WTC11 (cell line): ENCODE measurements around the gene SGPP2. TPM values are rescaled to one million over a fixed set of nuclear protein-coding genes. Genes with fewer than 3 reads are reported as not detected.

ENCODE experiments used
- ATAC-seq: fragments of 200-7000 bp; cut with Tn5 transposase; 2 replicates; pipeline ENCODE4 v1.10.0; 2021; ENCODE audit warnings: mild to moderate bottlenecking, moderate library complexity
- CTCF ChIA-PET: fragments of 300-600 bp; sonication (Branson Sonifier 250); formaldehyde crosslinking; loops from one replicate; lab custom pipeline; 2021; ENCODE audit warnings: antibody characterized with exemption; lab: Charles Lee
- POLR2A ChIA-PET: fragments of 350-600 bp; sonication (Branson Sonifier 250); formaldehyde crosslinking; loops from one replicate; lab custom pipeline; 2021; ENCODE audit warnings: antibody characterized with exemption; lab: Charles Lee
- DNase-seq: peaks from one replicate; pipeline ENCODE4 v3.0.0; 2021; ENCODE audit warnings: low spot score
- H3K27ac Mint-ChIP-seq: 2 replicates; pipeline ENCODE4 v1.8.0; 2021; ENCODE audit warnings: mixed read lengths
- H3K27me3 Mint-ChIP-seq: 2 replicates; pipeline ENCODE4 v1.8.0; 2021; ENCODE audit warnings: low read depth, mild to moderate bottlenecking, moderate library complexity, mixed read lengths
- H3K36me3 Mint-ChIP-seq: 2 replicates; pipeline ENCODE4 v1.8.0; 2021; ENCODE audit warnings: mixed read lengths
- H3K4me1 Mint-ChIP-seq: 2 replicates; pipeline ENCODE4 v1.8.0; 2022; ENCODE audit warnings: mixed read lengths
- H3K4me3 Mint-ChIP-seq: 2 replicates; pipeline ENCODE4 v1.8.0; 2021; ENCODE audit warnings: mild to moderate bottlenecking, moderate library complexity, mixed read lengths
- H3K9me3 Mint-ChIP-seq: 2 replicates; pipeline ENCODE4 v1.8.0; 2021; ENCODE audit warnings: mixed read lengths
- CREB1 ChIP-seq: sonication (generic); formaldehyde crosslinking; IDR thresholded peaks from 2 replicates; pipeline ENCODE4 v1.8.0; 2023; ENCODE audit warnings: mild to moderate bottlenecking, missing genetic modification reagents
- ELF4 ChIP-seq: sonication (generic); formaldehyde crosslinking; IDR thresholded peaks from 2 replicates; pipeline ENCODE4 v1.8.1; 2022; ENCODE audit warnings: low read depth, mild to moderate bottlenecking, moderate library complexity, missing genetic modification reagents
- ESRRA ChIP-seq: sonication (generic); formaldehyde crosslinking; IDR thresholded peaks from 2 replicates; pipeline ENCODE4 v1.8.1; 2022; ENCODE audit warnings: mild to moderate bottlenecking, missing genetic modification reagents, borderline replicate concordance
- ETV6 ChIP-seq: sonication (generic); formaldehyde crosslinking; IDR thresholded peaks from 2 replicates; pipeline ENCODE4 v1.8.1; 2022; ENCODE audit warnings: mild to moderate bottlenecking, missing genetic modification reagents
- HMGA2 ChIP-seq: fragments of 250-450 bp; sonication (Bioruptor Pico); IDR thresholded peaks from 2 replicates; pipeline ENCODE4 v1.4.0; 2021; ENCODE audit warnings: mild to moderate bottlenecking, moderate library complexity
- JUN ChIP-seq: sonication (generic); formaldehyde crosslinking; IDR thresholded peaks from 2 replicates; pipeline ENCODE4 v1.8.0; 2023; ENCODE audit warnings: mild to moderate bottlenecking, missing genetic modification reagents
- NFATC4 ChIP-seq: fragments of 250-450 bp; sonication (Bioruptor Pico); IDR thresholded peaks from 2 replicates; pipeline ENCODE4 v1.9.0; 2021; ENCODE audit warnings: mild to moderate bottlenecking
- NFYB ChIP-seq: sonication (generic); formaldehyde crosslinking; conservative IDR thresholded peaks from 2 replicates; pipeline ENCODE4 v1.8.0; 2022; ENCODE audit warnings: low read depth, missing genetic modification reagents
- NR1H2 ChIP-seq: sonication (generic); formaldehyde crosslinking; IDR thresholded peaks from 2 replicates; pipeline ENCODE4 v1.9.0; 2021; ENCODE audit warnings: mild to moderate bottlenecking, moderate library complexity, missing genetic modification reagents
- SMAD3 ChIP-seq: sonication (generic); formaldehyde crosslinking; IDR thresholded peaks from 2 replicates; pipeline ENCODE4 v1.8.0; 2022; ENCODE audit warnings: missing genetic modification reagents, mild to moderate bottlenecking, borderline replicate concordance
- SMAD4 ChIP-seq: sonication (generic); formaldehyde crosslinking; IDR thresholded peaks from 2 replicates; pipeline ENCODE4 v1.8.0; 2022; ENCODE audit warnings: mild to moderate bottlenecking, missing genetic modification reagents
- SP1 ChIP-seq: sonication (generic); formaldehyde crosslinking; conservative IDR thresholded peaks from 2 replicates; pipeline ENCODE4 v1.8.1; 2022; ENCODE audit warnings: missing genetic modification reagents
- ZNF232 ChIP-seq: sonication (generic); formaldehyde crosslinking; IDR thresholded peaks from 2 replicates; pipeline ENCODE4 v1.8.0; 2022; ENCODE audit warnings: mild to moderate bottlenecking, missing genetic modification reagents
- ZNF423 ChIP-seq: fragments of 250-450 bp; sonication (Bioruptor Pico); IDR thresholded peaks from 2 replicates; pipeline ENCODE4 v2.1.2; 2022; ENCODE audit warnings: mild to moderate bottlenecking, moderate library complexity
- total RNA-seq: library from RNA; stranded (reverse); gene quantifications from 3 replicates; pipeline ENCODE4 v1.2.3, GENCODE V29; 2021
- TF ChIP-seq, protein P1 (sequence below): fragments of 250-450 bp; sonication (Bioruptor Pico); IDR thresholded peaks from 2 replicates; pipeline ENCODE4 v1.9.0; 2021; ENCODE audit warnings: mild to moderate bottlenecking
- TF ChIP-seq, protein P2 (sequence below): sonication (generic); formaldehyde crosslinking; IDR thresholded peaks from 2 replicates; pipeline ENCODE4 v1.8.1; 2023; ENCODE audit warnings: mild to moderate bottlenecking, missing genetic modification reagents, moderate library complexity
- TF ChIP-seq, protein P3 (sequence below): fragments of 250-450 bp; sonication (Bioruptor Pico); IDR thresholded peaks from 2 replicates; pipeline ENCODE4 v1.9.0; 2021; ENCODE audit warnings: moderate library complexity, mild to moderate bottlenecking, inconsistent platforms, borderline replicate concordance
- TF ChIP-seq, protein P4 (sequence below): fragments of 250-450 bp; sonication (Bioruptor Pico); conservative IDR thresholded peaks from 2 replicates; pipeline ENCODE4 v1.9.0; 2021; ENCODE audit warnings: mild to moderate bottlenecking
- TF ChIP-seq, protein P5 (sequence below): sonication (generic); formaldehyde crosslinking; IDR thresholded peaks from 2 replicates; pipeline ENCODE4 v1.8.0; 2022; ENCODE audit warnings: mild to moderate bottlenecking, missing genetic modification reagents
- TF ChIP-seq, protein P6 (sequence below): sonication (generic); formaldehyde crosslinking; IDR thresholded peaks from 2 replicates; pipeline ENCODE4 v1.8.0; 2022; ENCODE audit warnings: mild to moderate bottlenecking, missing genetic modification reagents
- TF ChIP-seq, protein P7 (sequence below): sonication (generic); formaldehyde crosslinking; IDR thresholded peaks from 2 replicates; pipeline ENCODE4 v1.8.0; 2023; ENCODE audit warnings: missing genetic modification reagents, mild to moderate bottlenecking, borderline replicate concordance
- TF ChIP-seq, protein P8 (sequence below): sonication (generic); formaldehyde crosslinking; IDR thresholded peaks from 2 replicates; pipeline ENCODE4 v1.8.1; 2023; ENCODE audit warnings: mild to moderate bottlenecking, missing genetic modification reagents

The SGPP2 gene
- total RNA-seq, 1 experiment from 2014 or later = 0.07 TPM

DNA sequence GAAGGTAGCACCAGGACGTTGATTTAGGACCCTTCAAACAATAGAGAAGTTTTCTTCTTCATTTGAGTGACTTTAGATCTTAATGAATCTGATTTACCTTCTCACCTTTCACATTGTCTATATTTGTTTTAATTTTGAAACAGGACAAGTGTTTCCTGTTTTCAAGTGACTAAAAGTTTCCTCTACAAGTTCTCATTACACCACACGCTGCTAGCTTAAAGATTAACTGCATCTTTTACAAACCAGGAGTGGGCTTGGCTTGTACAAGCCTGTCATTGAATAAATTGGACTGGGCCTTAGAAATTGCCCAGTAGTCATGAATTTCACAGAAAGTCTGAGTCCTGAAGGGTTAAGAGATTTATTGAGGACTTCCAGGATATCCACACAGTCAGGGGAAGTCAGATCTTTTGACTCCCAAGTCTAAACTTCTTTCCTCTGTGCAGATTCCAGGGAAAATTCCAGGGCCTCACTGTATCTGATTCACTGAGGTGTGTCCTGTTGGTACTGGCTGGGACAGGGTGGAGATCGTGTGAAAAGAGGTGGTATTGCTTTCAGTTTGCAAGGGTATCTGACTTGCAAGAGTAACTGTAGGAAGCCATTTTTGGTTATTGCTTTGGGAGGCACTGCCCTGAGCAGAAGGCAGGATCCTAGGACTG, 3.4 kb downstream of the SGPP2 start:
- H3K27me3 Mint-ChIP-seq = peaks cover 95% of the 10 kb centered on the region
- H3K27ac Mint-ChIP-seq = no peak overlapping the region
- ATAC-seq = no peak
- H3K36me3 Mint-ChIP-seq = no peaks in the 10 kb centered on the region
- no peaks in the 10 kb centered on the region for H3K9me3 Mint-ChIP-seq
- H3K4me3 Mint-ChIP-seq = no peak overlapping the region
- DNase-seq = no peak
- ChIA-PET CTCF (no interaction called here), POLR2A (no interaction called here)
- TF ChIP-seq, protein P1, sequence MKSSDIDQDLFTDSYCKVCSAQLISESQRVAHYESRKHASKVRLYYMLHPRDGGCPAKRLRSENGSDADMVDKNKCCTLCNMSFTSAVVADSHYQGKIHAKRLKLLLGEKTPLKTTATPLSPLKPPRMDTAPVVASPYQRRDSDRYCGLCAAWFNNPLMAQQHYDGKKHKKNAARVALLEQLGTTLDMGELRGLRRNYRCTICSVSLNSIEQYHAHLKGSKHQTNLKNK (CRISPR knock-in tag) = no peak
- TF ChIP-seq, protein P2, sequence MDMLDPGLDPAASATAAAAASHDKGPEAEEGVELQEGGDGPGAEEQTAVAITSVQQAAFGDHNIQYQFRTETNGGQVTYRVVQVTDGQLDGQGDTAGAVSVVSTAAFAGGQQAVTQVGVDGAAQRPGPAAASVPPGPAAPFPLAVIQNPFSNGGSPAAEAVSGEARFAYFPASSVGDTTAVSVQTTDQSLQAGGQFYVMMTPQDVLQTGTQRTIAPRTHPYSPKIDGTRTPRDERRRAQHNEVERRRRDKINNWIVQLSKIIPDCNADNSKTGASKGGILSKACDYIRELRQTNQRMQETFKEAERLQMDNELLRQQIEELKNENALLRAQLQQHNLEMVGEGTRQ (CRISPR knock-in tag) = no peak
- TF ChIP-seq NFYB (CRISPR knock-in tag) (no peak), NR1H2 (no peak), ETV6 (CRISPR knock-in tag) (no peak), ELF4 (CRISPR knock-in tag) (no peak), CREB1 (no peak), SMAD4 (CRISPR knock-in tag) (no peak), SP1 (no peak), NFATC4 (no peak), HMGA2 (CRISPR knock-in tag) (no peak)
- TF ChIP-seq, protein P3, sequence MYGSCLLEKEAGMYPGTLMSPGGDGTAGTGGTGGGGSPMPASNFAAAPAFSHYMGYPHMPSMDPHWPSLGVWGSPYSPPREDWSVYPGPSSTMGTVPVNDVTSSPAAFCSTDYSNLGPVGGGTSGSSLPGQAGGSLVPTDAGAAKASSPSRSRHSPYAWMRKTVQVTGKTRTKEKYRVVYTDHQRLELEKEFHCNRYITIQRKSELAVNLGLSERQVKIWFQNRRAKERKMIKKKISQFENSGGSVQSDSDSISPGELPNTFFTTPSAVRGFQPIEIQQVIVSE (CRISPR knock-in tag) = no peak
- TF ChIP-seq, protein P4, sequence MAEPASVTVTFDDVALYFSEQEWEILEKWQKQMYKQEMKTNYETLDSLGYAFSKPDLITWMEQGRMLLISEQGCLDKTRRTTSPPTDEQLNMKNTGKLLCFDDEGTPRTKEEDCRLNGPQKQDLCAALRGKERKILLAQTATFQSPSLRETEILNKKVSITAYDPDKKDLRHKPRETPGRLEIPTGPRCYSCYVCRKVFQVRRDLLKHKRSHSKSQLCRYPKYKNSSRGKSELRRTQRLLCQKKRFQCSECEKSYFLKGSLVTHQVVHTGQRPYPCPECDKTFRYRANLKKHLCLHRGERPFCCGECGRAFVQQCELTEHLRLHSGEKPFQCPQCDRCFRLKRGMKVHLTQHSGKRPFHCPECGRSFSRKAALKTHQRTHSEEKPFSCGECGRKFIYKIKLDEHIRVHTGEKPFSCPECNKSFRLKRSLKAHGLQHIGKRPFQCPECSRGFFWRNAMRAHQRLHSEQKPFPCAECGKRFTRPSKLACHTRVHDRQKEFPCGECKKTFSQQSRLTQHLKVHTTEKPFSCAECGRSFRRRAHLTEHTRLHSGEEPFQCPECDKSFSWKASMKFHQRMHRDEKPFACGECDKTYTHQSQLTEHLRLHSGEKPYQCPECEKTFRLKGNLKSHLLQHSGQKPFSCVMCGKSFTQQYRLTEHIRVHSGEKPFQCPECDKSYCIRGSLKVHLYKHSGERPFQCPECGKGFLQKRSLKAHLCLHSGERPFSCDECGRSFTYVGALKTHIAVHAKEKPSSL (CRISPR knock-in tag) = no peak
- H3K4me1 Mint-ChIP-seq = peaks cover 23% of the 10 kb centered on the region

DNA sequence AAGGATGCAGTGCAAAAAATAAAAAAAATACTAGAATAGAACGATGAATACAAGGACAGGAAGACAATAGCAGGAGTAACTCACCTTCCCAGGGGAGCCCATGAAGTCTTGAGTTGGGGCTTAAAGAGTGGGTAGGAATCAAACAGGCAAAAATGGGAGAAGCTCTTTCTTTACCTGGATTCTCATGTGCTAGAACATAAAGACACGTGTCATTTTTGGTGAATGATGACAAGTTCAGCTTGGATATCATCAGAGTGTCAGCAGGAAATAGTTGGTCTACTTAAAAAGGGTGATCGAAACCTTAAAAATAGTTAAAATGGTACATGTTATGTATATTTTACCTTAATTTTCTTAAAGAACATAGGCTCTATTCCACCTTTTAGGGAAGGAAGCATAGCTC, 5.7 kb downstream of the SGPP2 start:
- Mint-ChIP-seq H3K36me3 (no peaks in the 10 kb centered on the region), H3K27me3 (peaks cover 100% of the 10 kb centered on the region), H3K4me3 (no peak overlapping the region), H3K4me1 (peaks cover 20% of the 10 kb centered on the region), H3K27ac (no peak overlapping the region), H3K9me3 (no peaks in the 10 kb centered on the region)
- ChIA-PET POLR2A (interaction anchor here (0.8 kb wide), 1 partner anchor 112 kb away, joined by 3 read pairs; no protein-coding TSS in a partner anchor), CTCF (no interaction called here)
- DNase-seq = no peak
- no peak for ATAC-seq
- no peak for TF ChIP-seq JUN
- TF ChIP-seq, protein P5, sequence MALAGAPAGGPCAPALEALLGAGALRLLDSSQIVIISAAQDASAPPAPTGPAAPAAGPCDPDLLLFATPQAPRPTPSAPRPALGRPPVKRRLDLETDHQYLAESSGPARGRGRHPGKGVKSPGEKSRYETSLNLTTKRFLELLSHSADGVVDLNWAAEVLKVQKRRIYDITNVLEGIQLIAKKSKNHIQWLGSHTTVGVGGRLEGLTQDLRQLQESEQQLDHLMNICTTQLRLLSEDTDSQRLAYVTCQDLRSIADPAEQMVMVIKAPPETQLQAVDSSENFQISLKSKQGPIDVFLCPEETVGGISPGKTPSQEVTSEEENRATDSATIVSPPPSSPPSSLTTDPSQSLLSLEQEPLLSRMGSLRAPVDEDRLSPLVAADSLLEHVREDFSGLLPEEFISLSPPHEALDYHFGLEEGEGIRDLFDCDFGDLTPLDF = no peak
- TF ChIP-seq, protein P6, sequence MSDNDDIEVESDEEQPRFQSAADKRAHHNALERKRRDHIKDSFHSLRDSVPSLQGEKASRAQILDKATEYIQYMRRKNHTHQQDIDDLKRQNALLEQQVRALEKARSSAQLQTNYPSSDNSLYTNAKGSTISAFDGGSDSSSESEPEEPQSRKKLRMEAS (CRISPR knock-in tag) = no peak
- no peak for TF ChIP-seq ZNF423 (CRISPR knock-in tag)
- TF ChIP-seq, protein P7, sequence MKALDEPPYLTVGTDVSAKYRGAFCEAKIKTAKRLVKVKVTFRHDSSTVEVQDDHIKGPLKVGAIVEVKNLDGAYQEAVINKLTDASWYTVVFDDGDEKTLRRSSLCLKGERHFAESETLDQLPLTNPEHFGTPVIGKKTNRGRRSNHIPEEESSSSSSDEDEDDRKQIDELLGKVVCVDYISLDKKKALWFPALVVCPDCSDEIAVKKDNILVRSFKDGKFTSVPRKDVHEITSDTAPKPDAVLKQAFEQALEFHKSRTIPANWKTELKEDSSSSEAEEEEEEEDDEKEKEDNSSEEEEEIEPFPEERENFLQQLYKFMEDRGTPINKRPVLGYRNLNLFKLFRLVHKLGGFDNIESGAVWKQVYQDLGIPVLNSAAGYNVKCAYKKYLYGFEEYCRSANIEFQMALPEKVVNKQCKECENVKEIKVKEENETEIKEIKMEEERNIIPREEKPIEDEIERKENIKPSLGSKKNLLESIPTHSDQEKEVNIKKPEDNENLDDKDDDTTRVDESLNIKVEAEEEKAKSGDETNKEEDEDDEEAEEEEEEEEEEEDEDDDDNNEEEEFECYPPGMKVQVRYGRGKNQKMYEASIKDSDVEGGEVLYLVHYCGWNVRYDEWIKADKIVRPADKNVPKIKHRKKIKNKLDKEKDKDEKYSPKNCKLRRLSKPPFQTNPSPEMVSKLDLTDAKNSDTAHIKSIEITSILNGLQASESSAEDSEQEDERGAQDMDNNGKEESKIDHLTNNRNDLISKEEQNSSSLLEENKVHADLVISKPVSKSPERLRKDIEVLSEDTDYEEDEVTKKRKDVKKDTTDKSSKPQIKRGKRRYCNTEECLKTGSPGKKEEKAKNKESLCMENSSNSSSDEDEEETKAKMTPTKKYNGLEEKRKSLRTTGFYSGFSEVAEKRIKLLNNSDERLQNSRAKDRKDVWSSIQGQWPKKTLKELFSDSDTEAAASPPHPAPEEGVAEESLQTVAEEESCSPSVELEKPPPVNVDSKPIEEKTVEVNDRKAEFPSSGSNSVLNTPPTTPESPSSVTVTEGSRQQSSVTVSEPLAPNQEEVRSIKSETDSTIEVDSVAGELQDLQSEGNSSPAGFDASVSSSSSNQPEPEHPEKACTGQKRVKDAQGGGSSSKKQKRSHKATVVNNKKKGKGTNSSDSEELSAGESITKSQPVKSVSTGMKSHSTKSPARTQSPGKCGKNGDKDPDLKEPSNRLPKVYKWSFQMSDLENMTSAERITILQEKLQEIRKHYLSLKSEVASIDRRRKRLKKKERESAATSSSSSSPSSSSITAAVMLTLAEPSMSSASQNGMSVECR (CRISPR knock-in tag) = no peak
- no peak for TF ChIP-seq ZNF232 (CRISPR knock-in tag)
- no peak for TF ChIP-seq ESRRA (CRISPR knock-in tag)
- no peak for TF ChIP-seq SMAD3
- TF ChIP-seq, protein P8, sequence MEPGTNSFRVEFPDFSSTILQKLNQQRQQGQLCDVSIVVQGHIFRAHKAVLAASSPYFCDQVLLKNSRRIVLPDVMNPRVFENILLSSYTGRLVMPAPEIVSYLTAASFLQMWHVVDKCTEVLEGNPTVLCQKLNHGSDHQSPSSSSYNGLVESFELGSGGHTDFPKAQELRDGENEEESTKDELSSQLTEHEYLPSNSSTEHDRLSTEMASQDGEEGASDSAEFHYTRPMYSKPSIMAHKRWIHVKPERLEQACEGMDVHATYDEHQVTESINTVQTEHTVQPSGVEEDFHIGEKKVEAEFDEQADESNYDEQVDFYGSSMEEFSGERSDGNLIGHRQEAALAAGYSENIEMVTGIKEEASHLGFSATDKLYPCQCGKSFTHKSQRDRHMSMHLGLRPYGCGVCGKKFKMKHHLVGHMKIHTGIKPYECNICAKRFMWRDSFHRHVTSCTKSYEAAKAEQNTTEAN (CRISPR knock-in tag) = no peak
